HepG2 (cell line): ENCODE results near the gene HCK. TPM values are rescaled to one million over a fixed set of nuclear protein-coding genes. Genes with fewer than 3 reads are reported as not detected.

Source experiments
- DZIP1 ChIP-seq: sonication (generic); formaldehyde crosslinking; IDR thresholded peaks from 2 replicates; pipeline ENCODE4 v1.5.0; 2020; ENCODE audit warnings: mild to moderate bottlenecking, missing genetic modification reagents
- LRRFIP1 ChIP-seq: sonication (generic); formaldehyde crosslinking; conservative IDR thresholded peaks from 2 replicates; pipeline ENCODE4 v1.4.0; 2020; ENCODE audit warnings: missing genetic modification reagents
- MLX ChIP-seq: IDR thresholded peaks from 2 replicates; pipeline ENCODE4 v1.6.1; 2016
- NFIC ChIP-seq: IDR thresholded peaks from 2 replicates; pipeline ENCODE4 v1.6.1; 2012; ENCODE audit warnings: mild to moderate bottlenecking, low read length, inconsistent platforms
- ONECUT2 ChIP-seq: sonication (generic); formaldehyde crosslinking; IDR thresholded peaks from 2 replicates; pipeline ENCODE4 v1.4.0; 2020; ENCODE audit warnings: missing genetic modification reagents
- PLSCR1 ChIP-seq: sonication (generic); formaldehyde crosslinking; IDR thresholded peaks from 2 replicates; pipeline ENCODE4 v1.5.0; 2020; ENCODE audit warnings: missing genetic modification reagents, mild to moderate bottlenecking, borderline replicate concordance
- PRPF4 ChIP-seq: fragments of 200-400 bp; formaldehyde crosslinking; IDR thresholded peaks from 2 replicates; pipeline ENCODE4 v1.6.1; 2016; ENCODE audit warnings: low read length, low read depth; ENCODE audit not compliant: poor library complexity, severe bottlenecking
- TEAD2 ChIP-seq: sonication (generic); formaldehyde crosslinking; IDR thresholded peaks from 2 replicates; pipeline ENCODE4 v1.9.0; 2021; ENCODE audit warnings: missing genetic modification reagents
- UBTF ChIP-seq: sonication (generic); formaldehyde crosslinking; IDR thresholded peaks from 2 replicates; pipeline ENCODE4 v1.4.0; 2020; ENCODE audit warnings: mild to moderate bottlenecking, missing genetic modification reagents
- XBP1 ChIP-seq: sonication (generic); formaldehyde crosslinking; IDR thresholded peaks from 2 replicates; pipeline ENCODE4 v1.5.0; 2020; ENCODE audit warnings: missing genetic modification reagents
- ZFP36L2 ChIP-seq: sonication (generic); formaldehyde crosslinking; IDR thresholded peaks from 2 replicates; pipeline ENCODE4 v1.4.0; 2020; ENCODE audit warnings: missing genetic modification reagents
- ZNF296 ChIP-seq: sonication (generic); formaldehyde crosslinking; conservative IDR thresholded peaks from 2 replicates; pipeline ENCODE4 v1.5.0; 2020; ENCODE audit warnings: mild to moderate bottlenecking, missing genetic modification reagents
- ZNF597 ChIP-seq: sonication (generic); formaldehyde crosslinking; IDR thresholded peaks from 2 replicates; pipeline ENCODE4 v1.5.0; 2020; ENCODE audit warnings: missing genetic modification reagents
- ZXDC ChIP-seq: sonication (generic); formaldehyde crosslinking; IDR thresholded peaks from 2 replicates; pipeline ENCODE4 v1.5.0; 2020; ENCODE audit warnings: mild to moderate bottlenecking, missing genetic modification reagents
- polyA plus RNA-seq, 8 experiments: library from polyadenylated mRNA; depleted of rRNA in 3 of 8; stranded (reverse) in 7 of 8; unstranded in 1 of 8; fragments of >200 nt; fragmentation: Illumina TruSeq in 4 of 8; extraction: Trizol in 4 of 8; gene quantifications; 2 replicates each; pipeline versions ENCODE4 v1.2.1 to v1.2.3, GENCODE V29; 2011 to 2016; ENCODE audit warnings: low read depth in 4 of 8, missing spikeins in 1 of 8, mixed read lengths in 1 of 8; ENCODE audit not compliant: insufficient read depth in 1 of 8
- total RNA-seq, 5 experiments: library from RNA; depleted of rRNA; stranded (reverse); fragments of >200 nt; fragmentation: Illumina TruSeq; extraction: Trizol; gene quantifications; 2 replicates each; pipeline ENCODE4 v1.2.3, GENCODE V29; 2016; ENCODE audit warnings: low read depth in 1 of 5

Gene HCK
- total and polyA plus RNA-seq, 2 of the 13 experiments (the other 11 are each of a cell fraction or from before 2014, with no cell fraction given), result 0.04 TPM; not detected in 1

GRCh38 chr20:32031007-32031958 is 20.8 kb upstream of the HCK start (continued):
- no peak for TF ChIP-seq NFIC
- no peak for TF ChIP-seq MLX (CRISPR knock-in tag)
- no peak for TF ChIP-seq LRRFIP1 (CRISPR knock-in tag)
- no peak for TF ChIP-seq ZFP36L2
- TF ChIP-seq ZNF296 (CRISPR knock-in tag), result no peak
- no peak for TF ChIP-seq PLSCR1 (CRISPR knock-in tag)
- peak; percentile 95; the same call in 1 of the 2 replicates for TF ChIP-seq DZIP1
- TF ChIP-seq UBTF (CRISPR knock-in tag), result peak; percentile 99
- TF ChIP-seq TEAD2 (CRISPR knock-in tag), result 0 out of 2 replicates have a peak, but pooled peaks have one; percentile 30
- TF ChIP-seq PRPF4, result peak; percentile 29
- no peak; the same call in 1 of the 2 replicates for TF ChIP-seq ONECUT2 (CRISPR knock-in tag)
- TF ChIP-seq ZNF597 (CRISPR knock-in tag), result 0 out of 2 replicates have a peak, but pooled peaks have one; percentile 32
- no peak for TF ChIP-seq ZXDC (CRISPR knock-in tag)
- peak; percentile 66; the same call in 1 of the 2 replicates for TF ChIP-seq XBP1 (CRISPR knock-in tag)
